Cerebellar cortex (tissue), 1 donor: Measurements from ENCODE around the gene GPR26.

ENCODE experiments used
- DNase-seq: peaks from one replicate; pipeline ENCODE4 v3.0.0-alpha.2; 2015; ENCODE audit warnings: low spot score

Gene GPR26, protein sequence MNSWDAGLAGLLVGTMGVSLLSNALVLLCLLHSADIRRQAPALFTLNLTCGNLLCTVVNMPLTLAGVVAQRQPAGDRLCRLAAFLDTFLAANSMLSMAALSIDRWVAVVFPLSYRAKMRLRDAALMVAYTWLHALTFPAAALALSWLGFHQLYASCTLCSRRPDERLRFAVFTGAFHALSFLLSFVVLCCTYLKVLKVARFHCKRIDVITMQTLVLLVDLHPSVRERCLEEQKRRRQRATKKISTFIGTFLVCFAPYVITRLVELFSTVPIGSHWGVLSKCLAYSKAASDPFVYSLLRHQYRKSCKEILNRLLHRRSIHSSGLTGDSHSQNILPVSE

DNA sequence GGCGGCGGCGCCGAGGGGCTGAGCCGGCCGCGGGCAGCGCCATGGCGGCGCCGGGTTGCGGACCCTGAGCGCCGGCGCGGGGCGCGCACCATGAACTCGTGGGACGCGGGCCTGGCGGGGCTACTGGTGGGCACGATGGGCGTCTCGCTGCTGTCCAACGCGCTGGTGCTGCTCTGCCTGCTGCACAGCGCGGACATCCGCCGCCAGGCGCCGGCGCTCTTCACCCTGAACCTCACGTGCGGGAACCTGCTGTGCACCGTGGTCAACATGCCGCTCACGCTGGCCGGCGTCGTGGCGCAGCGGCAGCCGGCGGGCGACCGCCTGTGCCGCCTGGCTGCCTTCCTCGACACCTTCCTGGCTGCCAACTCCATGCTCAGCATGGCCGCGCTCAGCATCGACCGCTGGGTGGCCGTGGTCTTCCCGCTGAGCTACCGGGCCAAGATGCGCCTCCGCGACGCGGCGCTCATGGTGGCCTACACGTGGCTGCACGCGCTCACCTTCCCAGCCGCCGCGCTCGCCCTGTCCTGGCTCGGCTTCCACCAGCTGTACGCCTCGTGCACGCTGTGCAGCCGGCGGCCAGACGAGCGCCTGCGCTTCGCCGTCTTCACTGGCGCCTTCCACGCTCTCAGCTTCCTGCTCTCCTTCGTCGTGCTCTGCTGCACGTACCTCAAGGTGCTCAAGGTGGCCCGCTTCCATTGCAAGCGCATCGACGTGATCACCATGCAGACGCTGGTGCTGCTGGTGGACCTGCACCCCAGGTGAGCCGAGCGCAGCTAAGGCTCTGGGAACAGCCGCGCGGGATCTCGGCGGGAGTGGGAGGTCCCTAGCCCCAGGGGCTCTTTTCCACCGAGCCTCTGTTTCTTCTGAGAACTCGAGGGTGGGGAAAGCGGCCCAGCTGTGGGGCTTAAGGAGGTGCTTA lies at the start of gene GPR26:
Gene GPR26, plus strand, starts transcription at position 38 of the 919 bp plus-strand sequence. Its CDS starts 53 bp downstream, at position 91.
- DNase-seq: no peak

DNA sequence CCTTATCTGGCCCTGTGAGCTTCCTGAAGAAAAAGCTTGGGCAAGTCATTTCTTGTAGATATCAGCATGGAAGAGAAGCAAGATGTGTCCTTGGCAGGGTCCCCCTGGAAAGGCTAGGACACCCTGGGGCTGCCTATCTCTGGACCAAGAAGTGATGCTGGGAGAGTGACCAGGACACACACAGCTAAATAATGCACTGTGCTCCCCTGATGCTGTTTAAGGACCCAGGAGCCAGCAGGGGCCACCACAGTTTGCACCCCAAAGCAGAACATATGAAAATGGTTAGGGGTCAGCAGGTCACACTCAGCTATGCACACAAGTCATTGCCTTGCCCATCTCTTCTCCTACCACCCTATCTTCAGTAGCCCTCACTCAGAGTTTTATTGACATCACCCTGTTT lies 47.9 kb upstream of the GPR26 start:
- no peak for DNase-seq

DNA sequence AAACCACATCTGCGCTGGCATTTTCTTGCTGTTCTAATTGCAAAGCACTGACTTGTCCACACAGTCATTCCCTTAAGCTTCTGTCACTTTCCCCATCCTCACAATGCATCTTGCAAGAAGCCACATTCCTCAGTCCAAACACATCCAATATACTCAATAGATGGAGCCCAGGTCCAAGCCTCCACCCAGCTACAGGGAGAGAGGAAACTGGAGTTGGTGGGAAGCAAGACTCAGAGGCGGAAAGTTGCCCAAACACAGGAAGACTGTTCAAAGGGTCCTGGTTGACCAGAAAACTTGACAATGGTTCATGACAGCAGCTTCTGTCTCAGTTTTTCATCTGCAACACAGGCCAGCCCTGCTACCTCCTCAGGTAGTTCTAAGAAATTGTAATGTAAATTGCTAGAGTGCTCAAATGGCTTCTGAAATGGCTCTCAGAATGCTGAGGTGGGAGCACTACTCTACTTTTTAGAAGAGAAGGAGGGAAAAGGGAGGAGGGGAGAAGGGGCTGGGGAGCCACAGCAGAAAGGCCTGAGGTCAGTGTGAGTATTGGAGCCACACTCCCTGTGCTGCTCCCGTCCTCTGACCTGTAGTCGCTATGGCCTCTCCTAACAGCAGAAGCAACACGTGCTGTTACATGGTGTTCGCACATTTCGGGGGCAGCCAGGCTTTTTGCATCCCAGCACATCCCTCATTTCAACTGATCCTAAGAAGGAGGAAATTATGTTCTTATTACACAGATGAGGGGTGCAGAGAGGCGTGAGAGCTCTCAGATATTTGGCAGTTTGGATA lies 46.9 kb upstream of the GPR26 start:
- no peak for DNase-seq

DNA sequence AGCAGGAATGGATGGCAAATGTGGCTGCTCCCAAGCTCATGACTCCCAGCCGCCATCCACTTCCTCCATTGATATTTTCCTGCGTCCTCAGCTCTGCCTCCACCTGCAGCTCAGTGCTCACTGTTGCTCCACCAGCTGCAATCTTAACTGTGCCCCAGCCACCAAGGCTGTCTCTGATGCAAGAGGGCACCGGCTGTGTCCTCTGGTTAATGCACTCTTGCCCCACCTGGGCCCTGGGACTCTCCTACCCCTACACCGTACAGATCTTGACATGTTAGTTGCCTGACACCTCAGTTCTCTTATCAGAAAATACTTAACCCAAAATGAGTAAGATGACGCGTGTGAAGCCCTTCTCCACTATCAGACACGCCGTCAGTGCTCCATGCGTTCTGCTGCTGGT lies 45.5 kb upstream of the GPR26 start:
- no peak for DNase-seq

DNA sequence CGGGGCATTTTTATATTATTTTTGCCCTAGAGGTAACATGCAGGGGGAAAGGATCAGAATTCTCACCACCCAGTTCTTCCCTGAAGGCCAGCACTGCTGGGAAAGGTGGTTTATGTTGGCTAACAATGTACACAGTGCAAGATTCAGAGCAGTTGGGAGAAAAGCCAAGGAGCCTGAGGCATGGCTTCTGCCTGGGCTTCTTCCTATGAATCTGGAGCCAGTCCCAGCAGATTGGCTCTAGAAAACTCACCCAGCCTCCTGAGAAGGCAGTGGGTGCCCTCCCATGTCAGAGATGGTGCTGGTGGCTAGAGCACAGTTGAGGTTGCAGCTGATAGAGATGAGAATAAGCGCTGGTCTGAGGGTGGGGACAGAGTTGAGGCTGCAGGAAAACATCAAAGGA lies 44.7 kb upstream of the GPR26 start:
- DNase-seq: no peak

DNA sequence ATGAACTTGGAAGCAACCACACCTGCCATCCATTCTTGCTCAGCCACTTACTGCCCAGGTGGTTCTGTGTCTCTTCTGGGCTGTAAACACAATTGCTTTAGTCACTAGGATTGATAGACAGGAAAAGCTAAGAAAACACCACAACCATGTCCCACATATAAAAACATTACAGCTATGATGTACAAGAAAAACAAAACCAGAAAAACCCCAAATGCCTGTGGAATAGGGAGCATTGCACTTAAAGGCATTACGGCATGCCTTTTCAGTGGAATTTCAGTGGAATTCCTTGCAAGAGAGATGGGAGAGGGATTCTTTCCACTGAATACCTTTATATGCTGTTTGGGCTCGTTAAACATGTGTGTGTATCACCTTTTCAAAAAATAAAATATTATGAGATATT lies 44.2 kb upstream of the GPR26 start:
- DNase-seq: no peak

DNA sequence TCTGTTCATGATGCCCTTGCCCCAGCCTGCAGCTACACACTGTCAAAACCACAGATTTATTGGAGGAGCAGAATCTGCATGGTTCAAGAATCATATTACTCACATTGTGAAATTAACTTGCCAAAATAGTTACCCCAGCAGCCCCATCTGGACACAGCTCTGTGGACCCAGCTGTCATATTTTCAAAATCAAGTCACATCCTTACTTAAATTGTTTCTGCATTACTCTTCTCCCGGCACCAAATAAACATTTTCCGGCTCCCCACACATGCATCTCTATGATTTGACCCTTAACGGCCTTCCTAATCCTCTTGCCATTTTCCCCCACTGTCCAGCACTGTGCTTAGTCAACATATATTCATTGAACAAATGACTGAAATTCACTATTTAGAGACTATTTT lies 43.8 kb upstream of the GPR26 start:
- DNase-seq: no peak

DNA sequence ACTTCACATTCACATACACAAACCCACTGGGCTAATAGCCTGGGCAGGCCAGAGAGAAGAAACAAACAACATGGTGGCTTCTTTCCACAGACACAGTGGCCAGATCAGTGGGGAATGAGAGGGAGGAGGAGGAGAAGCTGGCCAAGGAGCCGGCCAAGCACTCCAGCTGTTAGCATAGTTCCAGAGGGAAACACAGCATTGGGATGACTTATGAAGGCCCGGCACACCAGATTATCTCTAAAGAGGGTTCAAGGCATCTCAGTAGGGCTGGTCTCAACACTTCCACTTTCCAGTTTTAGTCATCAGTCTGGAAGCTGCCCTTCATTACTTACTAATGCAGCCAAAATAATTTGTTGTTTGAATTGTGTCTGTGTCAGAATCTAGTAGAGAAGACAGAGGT lies 42.1 kb upstream of the GPR26 start:
- no peak for DNase-seq

DNA sequence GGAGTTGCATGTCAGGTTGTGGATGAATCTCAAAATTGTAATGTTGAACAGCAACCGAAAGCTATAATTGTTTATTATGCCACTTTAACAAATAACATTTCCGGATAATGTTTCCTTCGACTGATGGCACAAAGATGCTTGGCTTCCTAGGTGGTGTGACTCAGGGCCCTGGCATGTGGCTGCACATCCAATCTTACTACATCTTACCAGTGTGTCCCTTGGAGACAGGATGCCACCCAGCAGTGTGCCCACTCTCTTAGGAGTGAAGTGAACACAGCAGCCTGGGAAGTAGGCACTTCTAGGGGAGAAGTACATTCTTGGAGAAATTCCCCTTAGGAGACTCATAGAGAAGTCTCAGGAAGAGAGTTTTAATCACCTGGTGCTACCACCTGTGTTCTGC lies 33.0 kb upstream of the GPR26 start:
- DNase-seq: no peak

DNA sequence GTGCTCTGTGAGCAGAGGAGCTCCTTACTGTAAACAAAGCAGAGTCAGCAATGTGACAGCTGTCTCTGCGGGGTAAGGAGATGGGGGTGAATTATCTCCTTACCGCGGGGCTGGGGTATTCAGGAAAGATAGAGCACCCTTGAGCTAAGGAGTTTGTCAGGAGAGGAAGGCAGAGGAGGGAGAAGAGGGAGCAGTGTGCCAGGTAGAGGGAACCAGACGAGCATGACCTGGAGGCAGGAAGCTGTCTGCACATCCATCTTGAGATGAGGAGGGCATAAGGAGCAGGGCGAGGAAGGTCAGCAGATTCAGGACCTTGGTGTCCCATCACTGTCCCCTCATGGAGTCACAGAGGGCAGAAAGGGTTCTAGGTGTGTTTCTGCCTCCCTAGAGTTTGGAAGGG lies 32.5 kb upstream of the GPR26 start:
- DNase-seq: no peak

DNA sequence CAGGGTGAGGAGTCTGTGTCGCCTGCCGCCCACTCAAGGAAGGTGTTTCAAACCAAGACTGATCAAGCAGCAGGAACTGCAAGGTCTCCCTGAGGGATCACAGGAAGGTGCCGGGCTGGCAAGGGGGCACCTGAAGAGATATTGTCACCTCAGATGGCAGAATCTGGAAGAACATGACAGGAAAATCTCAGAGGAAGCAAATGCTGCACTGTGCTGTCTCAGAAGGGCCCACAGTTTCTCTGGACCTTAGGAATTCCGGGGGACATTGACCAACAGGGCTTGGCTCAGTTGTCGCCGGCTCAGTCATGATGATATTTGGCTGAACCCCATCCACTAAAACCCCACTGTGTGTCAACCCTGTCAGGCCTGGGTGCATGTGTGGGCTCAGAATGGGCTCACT lies 31.9 kb upstream of the GPR26 start:
- no peak for DNase-seq

DNA sequence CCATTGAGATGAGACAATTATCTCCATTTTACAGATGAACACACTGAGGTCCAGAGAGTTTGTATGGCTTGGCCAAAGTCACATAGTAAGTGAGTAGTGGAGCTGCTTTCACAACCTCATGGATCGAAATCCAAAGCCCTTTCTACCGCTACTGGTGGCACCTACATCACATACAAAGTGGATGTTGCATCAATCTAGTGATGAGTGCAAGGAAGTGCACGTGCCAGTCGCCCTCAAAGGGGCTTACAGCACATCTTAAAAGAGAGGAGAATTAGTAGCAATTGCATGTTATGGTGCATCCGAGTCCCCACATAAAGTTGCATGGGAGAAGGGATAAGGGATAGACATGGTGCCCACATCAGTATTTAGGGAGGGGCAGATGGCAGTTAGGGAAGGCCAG lies 31.0 kb upstream of the GPR26 start:
- no peak for DNase-seq

DNA sequence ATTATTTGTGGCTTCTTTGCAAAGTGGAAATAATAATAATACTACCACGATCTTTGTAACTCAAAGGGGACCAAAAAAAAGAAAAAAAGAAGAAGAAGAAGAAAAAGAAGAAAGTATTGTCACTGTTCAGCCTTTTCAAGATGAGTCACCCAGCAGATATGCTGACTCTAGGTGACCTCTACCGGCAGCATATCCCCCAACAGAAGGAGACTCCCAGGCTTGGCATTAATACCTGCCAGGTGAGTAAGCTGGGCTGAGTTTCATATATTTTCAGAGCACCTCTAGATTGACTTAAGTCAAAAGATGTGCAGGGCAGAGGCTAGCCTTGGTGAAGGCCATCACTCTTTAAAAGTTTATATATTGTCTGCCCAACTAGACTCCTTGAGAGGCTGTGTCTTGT lies 30.4 kb upstream of the GPR26 start:
- no peak for DNase-seq

DNA sequence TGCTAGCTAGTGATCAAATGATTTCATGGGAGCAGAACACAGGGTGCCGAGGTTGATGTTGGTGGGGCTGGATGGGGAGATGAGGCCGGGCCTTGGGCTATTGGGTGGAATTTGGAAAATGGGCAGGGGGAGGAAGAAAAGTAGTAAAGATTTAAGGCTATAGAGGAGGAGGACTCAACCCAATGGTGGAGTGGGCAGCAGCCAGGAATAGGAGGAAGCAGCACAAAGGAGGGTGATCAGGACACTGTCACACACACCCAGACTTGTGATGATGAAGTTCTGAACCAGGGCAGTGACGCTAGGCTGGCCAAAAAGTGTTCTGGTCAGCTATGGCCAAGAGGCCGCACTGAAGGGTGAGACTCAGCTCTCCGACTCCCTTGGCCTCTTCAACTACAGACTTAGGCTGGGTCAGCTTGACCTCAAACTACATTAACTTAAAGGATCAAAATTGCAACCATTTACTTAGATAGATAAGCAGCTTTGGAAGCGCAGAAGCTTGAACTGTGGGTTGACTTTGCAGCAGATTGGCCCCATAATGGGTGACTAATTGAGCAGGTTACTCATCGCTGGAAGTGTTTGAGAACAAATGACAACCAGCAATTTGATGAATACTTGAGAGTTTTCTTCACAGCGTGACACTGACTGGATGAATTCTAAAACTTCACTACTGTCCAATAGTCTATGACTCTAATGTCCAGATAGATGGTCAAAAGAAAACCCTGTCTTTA lies 29.4 kb upstream of the GPR26 start:
- DNase-seq: no peak

DNA sequence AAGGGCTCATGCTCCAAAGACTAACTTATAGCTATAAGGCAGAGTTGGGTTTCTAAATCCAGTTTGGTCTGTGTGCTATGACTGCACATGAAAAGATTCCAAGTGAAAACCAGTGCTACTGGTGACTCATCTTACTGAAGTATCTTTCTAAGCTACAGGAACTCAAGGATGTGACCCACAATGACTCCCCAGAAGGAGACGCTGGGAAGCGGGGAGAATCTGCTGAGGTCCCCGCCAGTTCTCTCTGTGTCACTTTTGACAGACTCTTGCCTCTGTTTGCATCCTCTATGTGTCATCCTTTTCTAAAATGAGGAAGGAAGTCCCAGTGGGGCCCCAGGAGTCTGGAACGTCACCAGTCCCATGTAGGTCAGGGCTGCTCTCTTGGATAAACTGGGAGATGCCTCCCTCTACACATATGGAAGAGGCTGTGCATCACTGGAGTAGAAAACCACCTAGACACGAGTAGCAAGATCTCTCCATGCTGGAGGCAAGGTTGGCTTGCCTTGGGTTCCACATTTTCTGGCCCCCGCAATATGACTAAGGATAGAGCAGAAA lies 28.8 kb upstream of the GPR26 start:
- DNase-seq: no peak

DNA sequence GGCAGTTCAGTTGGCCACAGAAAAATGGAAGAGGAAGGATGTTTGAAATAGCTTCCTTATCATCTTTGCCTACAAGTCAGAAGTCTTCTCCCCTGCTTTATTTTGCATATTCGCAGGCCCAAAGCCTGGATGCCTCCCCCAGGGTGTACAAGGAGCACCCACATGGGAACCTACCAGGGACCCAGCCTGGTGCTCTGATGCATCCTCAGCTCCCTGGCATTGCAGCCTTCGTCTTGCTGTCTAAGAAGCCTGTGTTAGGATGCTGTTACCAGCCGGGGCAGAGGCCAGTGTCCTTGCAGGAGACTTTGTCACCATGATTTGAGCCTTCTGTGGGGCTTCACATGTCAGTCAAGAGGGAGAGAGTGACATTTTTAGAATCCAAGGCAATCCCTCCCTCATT lies 27.0 kb upstream of the GPR26 start:
- no peak for DNase-seq

DNA sequence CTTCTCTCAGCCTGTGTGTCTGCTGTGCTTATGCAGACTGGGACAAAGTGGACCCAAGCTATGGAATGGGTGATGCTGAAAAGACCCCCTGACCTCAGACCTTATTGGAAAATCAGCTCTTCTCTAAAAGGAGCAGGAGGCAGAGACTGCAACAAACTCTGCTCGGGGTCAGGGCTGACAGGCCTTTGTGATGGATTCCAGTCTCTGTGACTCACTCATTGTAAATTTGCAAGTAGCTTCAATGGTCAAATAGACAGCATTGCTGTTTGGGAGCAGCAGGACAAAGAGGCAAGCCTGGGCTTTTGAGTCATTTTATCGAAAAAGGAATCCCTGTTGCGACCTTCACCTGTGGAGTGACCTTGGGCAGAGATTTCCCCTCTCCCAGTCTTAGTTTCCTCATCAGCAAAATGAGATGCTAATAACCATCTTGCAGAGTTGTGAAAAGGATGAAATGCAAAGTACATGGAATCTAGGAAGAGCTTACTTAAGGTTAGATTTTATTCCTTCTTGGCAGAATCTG lies 26.1 kb upstream of the GPR26 start:
- DNase-seq: no peak

DNA sequence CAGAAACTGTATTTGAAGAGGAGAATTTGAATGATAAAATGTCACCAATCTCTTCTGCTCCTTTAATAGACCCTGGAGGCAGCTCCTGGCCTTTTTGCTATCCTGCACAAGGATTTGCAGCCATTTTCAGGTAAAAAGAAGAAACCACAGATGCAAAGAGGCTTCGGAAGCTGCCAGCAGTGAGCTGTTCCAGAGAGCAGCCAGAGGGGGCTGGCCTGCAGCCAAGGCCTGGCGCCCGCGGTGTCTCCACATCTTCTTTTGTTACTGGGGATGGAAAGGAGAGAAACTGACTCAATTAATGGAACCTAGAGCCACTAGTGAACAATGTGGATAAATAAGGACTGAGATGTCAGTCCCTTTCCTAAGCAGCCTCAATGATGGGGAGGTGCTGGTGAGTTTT lies 23.9 kb upstream of the GPR26 start:
- DNase-seq: no peak

DNA sequence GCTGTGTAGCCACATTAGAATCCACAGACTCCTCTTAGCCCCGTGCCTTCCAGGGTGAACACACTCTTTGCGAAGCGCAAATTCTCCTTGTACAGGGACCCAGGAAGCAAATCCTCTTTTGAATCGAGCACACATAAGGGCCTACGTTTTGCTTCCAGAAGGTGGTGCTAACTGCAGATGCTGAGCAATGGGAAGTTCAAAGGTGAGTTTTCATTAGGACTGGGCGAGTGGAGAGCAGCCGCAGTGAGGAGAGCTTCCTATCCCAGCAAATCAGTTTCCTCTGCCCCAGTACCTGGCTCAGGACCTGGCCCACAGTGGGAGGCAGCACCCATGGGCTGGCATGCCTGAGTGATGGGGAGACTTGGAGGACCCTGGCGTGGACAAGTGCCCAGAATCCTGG lies 23.5 kb upstream of the GPR26 start:
- no peak for DNase-seq

DNA sequence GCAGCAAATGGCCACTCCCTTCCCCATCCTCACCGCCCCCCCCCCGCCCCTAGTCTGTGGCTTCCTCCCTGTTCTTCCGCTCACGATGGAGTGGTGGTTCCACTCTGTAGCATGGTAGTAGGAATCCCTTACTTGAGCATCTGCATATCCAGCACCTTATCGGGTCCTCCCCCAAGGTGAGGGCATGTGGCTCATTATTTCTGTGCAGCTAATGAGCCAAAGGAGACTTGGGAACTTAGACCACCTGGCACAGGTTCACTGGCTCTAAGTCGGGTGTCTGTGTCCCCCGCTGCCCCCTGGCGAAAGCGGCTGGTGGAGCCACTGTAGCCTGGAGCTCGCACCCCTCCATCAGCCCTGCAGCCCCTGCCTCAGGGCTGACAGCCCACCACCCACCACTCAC lies 22.8 kb upstream of the GPR26 start:
- DNase-seq: no peak

DNA sequence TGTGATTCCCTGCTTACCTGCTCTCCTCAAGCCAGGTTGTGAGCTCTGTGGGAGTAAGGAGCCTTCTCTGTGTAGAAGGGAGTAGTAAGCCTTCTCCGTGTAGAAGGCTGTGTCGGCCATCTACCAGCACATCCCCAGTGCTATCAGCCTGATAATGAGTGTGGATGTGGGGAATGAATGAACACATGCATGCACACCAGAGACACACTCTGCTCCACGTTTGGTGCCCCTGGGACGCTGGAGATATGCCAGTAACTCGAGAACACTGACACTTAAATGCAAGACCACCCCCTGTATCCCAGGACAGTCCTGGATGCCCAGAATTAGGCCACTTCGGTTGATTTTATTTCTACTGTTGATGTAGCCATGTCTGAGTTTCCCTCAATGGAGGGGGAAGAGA lies 21.1 kb upstream of the GPR26 start:
- DNase-seq: no peak
